Vagina (tissue), 2 donors: ENCODE data around the gene GDF15.

ENCODE experiments used
- CTCF ChIP-seq, 3 experiments: fragments of 450-650 bp in 2 of 3; fragments of 200-600 bp in 1 of 3; sonication (generic) in 1 of 3; IDR thresholded peaks; one replicate each; pipeline ENCODE4 v1.5.1; 2017 to 2019; ENCODE audit warnings: antibody characterized with exemption in 3 of 3, mild to moderate bottlenecking in 2 of 3, moderate library complexity in 2 of 3
- POLR2A ChIP-seq, 2 donors: fragments of 450-650 bp; IDR thresholded peaks; one replicate each; pipeline ENCODE4 v1.6.1; 2017; ENCODE audit warnings: antibody characterized with exemption in 2 of 2, mild to moderate bottlenecking in 2 of 2, moderate library complexity in 2 of 2
- POLR2AphosphoS5 ChIP-seq, 2 donors: sonication (generic); formaldehyde crosslinking; IDR thresholded peaks; one replicate each; pipeline ENCODE4 v1.9.0; 2017; ENCODE audit warnings: antibody characterized with exemption in 2 of 2, mild to moderate bottlenecking in 2 of 2, low read depth in 1 of 2; ENCODE audit not compliant: insufficient read depth in 1 of 2

- no peak for TF ChIP-seq POLR2A (IDR thresholded peaks at IDR 0.05)
- no peak for TF ChIP-seq CTCF (IDR thresholded peaks at IDR 0.05)
- TF ChIP-seq POLR2AphosphoS5 (IDR thresholded peaks at IDR 0.05; ENCODE audit: insufficient read depth in 1 of 2, low read depth in 1 of 2): no peak
These were observed 35.0 kb downstream of the GDF15 start for GRCh38 chr19:18420930-18421329.
